GM23338 (cell line): ENCODE measurements around the gene FBLN2. TPM values are rescaled to one million over a fixed set of nuclear protein-coding genes. Genes with fewer than 3 reads are reported as not detected.

Experiments used
- ATAC-seq: fragments of 200-7000 bp; cut with Tn5 transposase; 3 replicates; pipeline ENCODE4 v1.9.1; 2020
- DNase-seq: peaks from one replicate; pipeline ENCODE4 v3.0.0-alpha.2; 2015; ENCODE audit warnings: low spot score
- H2AFZ ChIP-seq: fragments of 200-600 bp; sonication (generic); 2 replicates; pipeline ENCODE4 v1.8.0; 2016; ENCODE audit warnings: antibody characterized with exemption, mild to moderate bottlenecking, moderate library complexity
- H3F3A ChIP-seq: fragments of 200-600 bp; sonication (generic); replicated peaks from 2 replicates; pipeline ENCODE4 v1.8.0; 2017; ENCODE audit warnings: antibody characterized with exemption, mixed run types, low read depth
- H3K27ac ChIP-seq: fragments of 200-600 bp; sonication (generic); 2 replicates; pipeline ENCODE4 v1.6.1; 2016; ENCODE audit warnings: low read depth
- H3K27me3 ChIP-seq: fragments of 200-600 bp; sonication (generic); 2 replicates; pipeline ENCODE4 v1.8.0; 2016; ENCODE audit warnings: mild to moderate bottlenecking, mixed run types, moderate library complexity; ENCODE audit not compliant: insufficient read depth
- H3K36me3 ChIP-seq: fragments of 200-600 bp; sonication (generic); 2 replicates; pipeline ENCODE4 v1.8.0; 2016; ENCODE audit warnings: mild to moderate bottlenecking; ENCODE audit not compliant: insufficient read depth
- H3K4me1 ChIP-seq: fragments of 200-600 bp; sonication (generic); 2 replicates; pipeline ENCODE4 v1.8.0; 2016; ENCODE audit warnings: mild to moderate bottlenecking, moderate library complexity; ENCODE audit not compliant: insufficient read depth
- H3K4me2 ChIP-seq: fragments of 200-600 bp; sonication (generic); 2 replicates; pipeline ENCODE4 v1.7.1; 2017; ENCODE audit warnings: mixed run types
- H3K4me3 ChIP-seq: fragments of 200-600 bp; sonication (generic); 2 replicates; pipeline ENCODE4 v1.6.1; 2016; ENCODE audit warnings: mixed run types
- H3K79me2 ChIP-seq: fragments of 200-600 bp; sonication (generic); replicated peaks from 2 replicates; pipeline ENCODE4 v1.8.0; 2017; ENCODE audit warnings: mild to moderate bottlenecking; ENCODE audit not compliant: insufficient read depth
- H3K9me2 ChIP-seq: fragments of 200-600 bp; sonication (generic); 2 replicates; pipeline ENCODE4 v1.8.0; 2017; ENCODE audit not compliant: insufficient read depth
- H4K20me1 ChIP-seq: fragments of 200-600 bp; sonication (generic); replicated peaks from 2 replicates; pipeline ENCODE4 v1.8.0; 2017; ENCODE audit warnings: mild to moderate bottlenecking; ENCODE audit not compliant: insufficient read depth
- H3K27ac Mint-ChIP-seq: 2 replicates; pipeline ENCODE4 v1.8.0; 2020; ENCODE audit warnings: inconsistent platforms, mild to moderate bottlenecking, moderate library complexity, mixed read lengths
- H3K27me3 Mint-ChIP-seq: 3 replicates; pipeline ENCODE4 v1.8.0; 2022; ENCODE audit warnings: low read depth, mild to moderate bottlenecking, moderate library complexity, mixed read lengths, inconsistent platforms; ENCODE audit not compliant: insufficient read depth, poor library complexity
- H3K36me3 Mint-ChIP-seq: 3 replicates; pipeline ENCODE4 v1.8.0; 2021; ENCODE audit warnings: low read depth, mild to moderate bottlenecking, inconsistent platforms, moderate library complexity, mixed read lengths
- H3K4me1 Mint-ChIP-seq: 3 replicates; pipeline ENCODE4 v1.8.0; 2020; ENCODE audit warnings: mild to moderate bottlenecking, inconsistent platforms, mixed read lengths
- H3K4me3 Mint-ChIP-seq: 3 replicates; pipeline ENCODE4 v1.8.0; 2021; ENCODE audit warnings: moderate library complexity, mild to moderate bottlenecking, inconsistent platforms, mixed read lengths
- H3K9me3 Mint-ChIP-seq: 3 replicates; pipeline ENCODE4 v1.8.0; 2020; ENCODE audit warnings: moderate library complexity, mild to moderate bottlenecking, inconsistent platforms, mixed read lengths
- CTCF ChIP-seq, 2 experiments: fragments of 200-600 bp in 1 of 2; sonication (generic) in 1 of 2; conservative IDR thresholded peaks; 2 replicates each; pipeline versions ENCODE4 v1.5.1 to v1.6.1; 2016 to 2017; ENCODE audit warnings: antibody characterized with exemption in 2 of 2, low read depth in 2 of 2, mild to moderate bottlenecking in 2 of 2, moderate library complexity in 1 of 2
- ETS1 ChIP-seq: IDR thresholded peaks from 2 replicates; pipeline ENCODE4 v1.6.1; 2016; ENCODE audit warnings: antibody characterized with exemption
- EZH2 ChIP-seq: fragments of 200-600 bp; sonication (generic); IDR thresholded peaks from one replicate; pipeline ENCODE4 v1.8.0; 2017; ENCODE audit warnings: antibody characterized with exemption, mild to moderate bottlenecking, low read depth; ENCODE audit not compliant: unreplicated experiment
- EZH2phosphoT487 ChIP-seq: fragments of 200-600 bp; sonication (generic); IDR thresholded peaks from one replicate; pipeline ENCODE4 v1.8.1; 2018; ENCODE audit warnings: antibody characterized with exemption; ENCODE audit not compliant: unreplicated experiment
- NANOG ChIP-seq: IDR thresholded peaks from 2 replicates; pipeline ENCODE4 v1.6.1; 2016; ENCODE audit warnings: antibody characterized with exemption, borderline replicate concordance
- POLR2AphosphoS5 ChIP-seq: IDR thresholded peaks from 2 replicates; pipeline ENCODE4 v1.6.1; 2016; ENCODE audit warnings: antibody characterized with exemption, low read depth
- REST ChIP-seq: IDR thresholded peaks from one replicate; pipeline ENCODE4 v1.6.1; 2018; ENCODE audit warnings: antibody characterized with exemption; ENCODE audit not compliant: unreplicated experiment
- ZNF331 ChIP-seq: fragments of 250-450 bp; sonication (Bioruptor Pico); IDR thresholded peaks from 2 replicates; pipeline ENCODE4 v1.5.0; 2020; ENCODE audit warnings: low read depth, mild to moderate bottlenecking, moderate library complexity
- polyA plus RNA-seq: library from polyadenylated mRNA; unstranded; fragments of >200 nt; fragmentation: Nextera tagmentation; extraction: Ambion mirVana; gene quantifications from 2 replicates; pipeline ENCODE4 v1.2.1, GENCODE V29; 2016
- total RNA-seq: library from RNA; depleted of rRNA; stranded (reverse); fragments of >200 nt; shearing (Covaris generic); gene quantifications from 2 replicates; pipeline ENCODE4 v1.2.3, GENCODE V29; 2014

FBLN2 gene
- total and polyA plus RNA-seq, 2 experiments from 2014 or later, result 18.8 to 26.8 TPM

- no peaks in the 10 kb centered on the region for H3K36me3 ChIP-seq
- H4K20me1 ChIP-seq, result no peaks in the 10 kb centered on the region
- H3K27me3 ChIP-seq, result no peaks in the 10 kb centered on the region
- H3K36me3 Mint-ChIP-seq, result no peaks in the 10 kb centered on the region
- peaks cover 15% of the 10 kb centered on the region for H3K4me1 Mint-ChIP-seq
- no peak for ATAC-seq
- H3K4me3 ChIP-seq, result no peak overlapping the region
- H3F3A ChIP-seq, result no peaks in the 10 kb centered on the region
- peaks cover 7% of the 10 kb centered on the region for H3K27me3 Mint-ChIP-seq
- H3K4me2 ChIP-seq, result no peak overlapping the region
- H3K27ac Mint-ChIP-seq, result no peak overlapping the region
- no peaks in the 10 kb centered on the region; the same call in 2 of the 3 replicates for H3K9me3 Mint-ChIP-seq
- peaks cover 9% of the 10 kb centered on the region for H3K4me1 ChIP-seq
- no peak for DNase-seq
- H3K27ac ChIP-seq, result no peak overlapping the region
- no peak overlapping the region for H2AFZ ChIP-seq
- TF ChIP-seq EZH2 (no peak), EZH2phosphoT487 (no peak), ZNF331 (no peak), CTCF (conservative IDR thresholded peaks at IDR 0.05; ENCODE audit: low read depth in 2 of 2) (no peak), NANOG (no peak), POLR2AphosphoS5 (no peak)
- H3K9me2 ChIP-seq, result no peaks in the 10 kb centered on the region
- H3K79me2 ChIP-seq, result no peaks in the 10 kb centered on the region
- no peak overlapping the region for H3K4me3 Mint-ChIP-seq
Observed at GRCh38 chr3:13669457-13669856, 120.5 kb downstream of the FBLN2 start.

GRCh38 chr3:13670292-13670691, 121.4 kb downstream of the FBLN2 start:
- Histone ChIP-seq H3K27me3 (no peaks in the 10 kb centered on the region), H3K4me1 (peaks cover 9% of the 10 kb centered on the region), H4K20me1 (no peaks in the 10 kb centered on the region), H3K27ac (no peak overlapping the region), H3K79me2 (no peaks in the 10 kb centered on the region), H3F3A (no peaks in the 10 kb centered on the region), H3K4me2 (no peak overlapping the region), H3K4me3 (no peak overlapping the region), H2AFZ (no peak overlapping the region), H3K36me3 (no peaks in the 10 kb centered on the region), H3K9me2 (no peaks in the 10 kb centered on the region)
- H3K27ac Mint-ChIP-seq, result no peak overlapping the region
- H3K36me3 Mint-ChIP-seq, result no peaks in the 10 kb centered on the region
- H3K9me3 Mint-ChIP-seq, result no peaks in the 10 kb centered on the region; the same call in 2 of the 3 replicates
- TF ChIP-seq ETS1 (no peak), REST (no peak), CTCF (conservative IDR thresholded peaks at IDR 0.05; ENCODE audit: low read depth in 2 of 2) (no peak), ZNF331 (no peak)
- no peak for ATAC-seq
- peaks cover 7% of the 10 kb centered on the region for H3K27me3 Mint-ChIP-seq
- no peak for DNase-seq
- H3K4me3 Mint-ChIP-seq, result no peak overlapping the region
- H3K4me1 Mint-ChIP-seq, result peaks cover 15% of the 10 kb centered on the region
